Activated T-cell treated with anti-CD3 and anti-CD28 coated beads, Interleukin-2, amount 50 U/mL, for 4 hours (primary cell): ENCODE results near the gene WSCD2. TPM values are rescaled to one million over a fixed set of nuclear protein-coding genes. Genes with fewer than 3 reads are reported as not detected.
A peak's percentile ranks its signal among the peaks of the same experiment; 100 is the strongest.

ENCODE experiments used
- ATAC-seq, 2 donors: fragments of 200-7000 bp; cut with Tn5 transposase; one replicate each; pipeline ENCODE4 v1.10.0; 2021
- DNase-seq: peaks from one replicate; pipeline ENCODE4 v3.0.0-alpha.2; 2020
- H3K27me3 Mint-ChIP-seq: one replicate; pipeline ENCODE4 v1.8.0; 2021; ENCODE audit warnings: low read depth, mixed read lengths
- H3K36me3 Mint-ChIP-seq: one replicate; pipeline ENCODE4 v1.8.0; 2022; ENCODE audit warnings: mixed read lengths; ENCODE audit not compliant: insufficient read depth
- H3K4me1 Mint-ChIP-seq: one replicate; pipeline ENCODE4 v1.8.0; 2021; ENCODE audit warnings: low read depth, mixed read lengths
- H3K4me3 Mint-ChIP-seq: one replicate; pipeline ENCODE4 v1.8.0; 2021; ENCODE audit warnings: mild to moderate bottlenecking, moderate library complexity, mixed read lengths
- H3K9me3 Mint-ChIP-seq: one replicate; pipeline ENCODE4 v1.8.0; 2021; ENCODE audit warnings: mixed read lengths
- total RNA-seq, 3 donors: library from RNA; stranded (reverse); gene quantifications; one replicate each; pipeline ENCODE4 v1.2.1, GENCODE V29; 2021

The WSCD2 gene
- total RNA-seq, 3 donors from 2014 or later: not detected

GRCh38 chr12:108128221-108129016, 669 bp upstream of the WSCD2 start:
- Mint-ChIP-seq H3K36me3 (no peaks in the 10 kb centered on the region), H3K4me1 (peaks cover 3% of the 10 kb centered on the region), H3K27me3 (peaks cover 60% of the 10 kb centered on the region), H3K9me3 (peaks cover 4% of the 10 kb centered on the region), H3K4me3 (peak overlapping the region; percentile 14)
- no peak for DNase-seq
- ATAC-seq: no peak

GRCh38 chr12:108131035-108131434, 1.9 kb downstream of the WSCD2 start:
- peaks cover 3% of the 10 kb centered on the region for H3K4me1 Mint-ChIP-seq
- H3K9me3 Mint-ChIP-seq: peaks cover 4% of the 10 kb centered on the region
- H3K36me3 Mint-ChIP-seq: no peaks in the 10 kb centered on the region
- no peak for ATAC-seq
- H3K27me3 Mint-ChIP-seq: peaks cover 60% of the 10 kb centered on the region
- H3K4me3 Mint-ChIP-seq: no peak overlapping the region
- no peak for DNase-seq

GRCh38 chr12:108131657-108132126, 2.6 kb downstream of the WSCD2 start:
- ATAC-seq: no peak

GRCh38 chr12:108133482-108133881, 4.4 kb downstream of the WSCD2 start:
- H3K4me1 Mint-ChIP-seq: peaks cover 2% of the 10 kb centered on the region
- peaks cover 37% of the 10 kb centered on the region for H3K27me3 Mint-ChIP-seq
- H3K36me3 Mint-ChIP-seq: no peaks in the 10 kb centered on the region

More at GRCh38 chr12:108131657-108132126, 2.6 kb downstream of the WSCD2 start:
- peaks cover 3% of the 10 kb centered on the region for H3K4me1 Mint-ChIP-seq
- H3K36me3 Mint-ChIP-seq: no peaks in the 10 kb centered on the region
- peaks cover 53% of the 10 kb centered on the region for H3K27me3 Mint-ChIP-seq
- no peak overlapping the region for H3K4me3 Mint-ChIP-seq
- DNase-seq: no peak
- H3K9me3 Mint-ChIP-seq: no peaks in the 10 kb centered on the region

GRCh38 chr12:108134744-108135143, 5.7 kb downstream of the WSCD2 start:
- H3K4me1 Mint-ChIP-seq: no peaks in the 10 kb centered on the region
- H3K4me3 Mint-ChIP-seq: no peak overlapping the region
- ATAC-seq: no peak
- DNase-seq: no peak
- H3K36me3 Mint-ChIP-seq: no peaks in the 10 kb centered on the region
- H3K9me3 Mint-ChIP-seq: no peaks in the 10 kb centered on the region
- H3K27me3 Mint-ChIP-seq: peaks cover 31% of the 10 kb centered on the region

More at GRCh38 chr12:108133482-108133881, 4.4 kb downstream of the WSCD2 start:
- no peak for ATAC-seq
- no peaks in the 10 kb centered on the region for H3K9me3 Mint-ChIP-seq
- DNase-seq: no peak
- H3K4me3 Mint-ChIP-seq: no peak overlapping the region

GRCh38 chr12:108135627-108136026, 6.5 kb downstream of the WSCD2 start:
- Mint-ChIP-seq H3K36me3 (no peaks in the 10 kb centered on the region), H3K9me3 (no peaks in the 10 kb centered on the region), H3K27me3 (peaks cover 23% of the 10 kb centered on the region), H3K4me1 (no peaks in the 10 kb centered on the region), H3K4me3 (no peak overlapping the region)
- DNase-seq (no peak), ATAC-seq (no peak)

GRCh38 chr12:108136697-108137096, 7.6 kb downstream of the WSCD2 start:
- ATAC-seq: no peak
- Mint-ChIP-seq H3K36me3 (no peaks in the 10 kb centered on the region), H3K27me3 (peaks cover 20% of the 10 kb centered on the region)

GRCh38 chr12:108139454-108139853, 10.4 kb downstream of the WSCD2 start:
- H3K9me3 Mint-ChIP-seq: no peaks in the 10 kb centered on the region
- peaks cover 7% of the 10 kb centered on the region for H3K27me3 Mint-ChIP-seq
- no peaks in the 10 kb centered on the region for H3K4me1 Mint-ChIP-seq
- DNase-seq (no peak), ATAC-seq (no peak)
- no peaks in the 10 kb centered on the region for H3K36me3 Mint-ChIP-seq
- no peak overlapping the region for H3K4me3 Mint-ChIP-seq

More at GRCh38 chr12:108136697-108137096, 7.6 kb downstream of the WSCD2 start:
- no peaks in the 10 kb centered on the region for H3K9me3 Mint-ChIP-seq
- no peak for DNase-seq
- no peak overlapping the region for H3K4me3 Mint-ChIP-seq
- H3K4me1 Mint-ChIP-seq: no peaks in the 10 kb centered on the region

- DNase-seq: no peak
- Mint-ChIP-seq H3K36me3 (no peaks in the 10 kb centered on the region), H3K4me1 (no peaks in the 10 kb centered on the region), H3K4me3 (no peak overlapping the region), H3K9me3 (no peaks in the 10 kb centered on the region), H3K27me3 (peaks cover 3% of the 10 kb centered on the region)
- ATAC-seq: no peak
These were observed 11.4 kb downstream of the WSCD2 start for GRCh38 chr12:108140501-108140900.

GRCh38 chr12:108141600-108142130, 12.6 kb downstream of the WSCD2 start:
- Mint-ChIP-seq H3K4me3 (no peak overlapping the region), H3K4me1 (no peaks in the 10 kb centered on the region), H3K27me3 (peaks cover 3% of the 10 kb centered on the region), H3K36me3 (no peaks in the 10 kb centered on the region), H3K9me3 (no peaks in the 10 kb centered on the region)
- no peak for ATAC-seq
- DNase-seq: no peak

- Mint-ChIP-seq H3K4me3 (no peak overlapping the region), H3K4me1 (no peaks in the 10 kb centered on the region), H3K36me3 (no peaks in the 10 kb centered on the region), H3K27me3 (peaks cover 2% of the 10 kb centered on the region), H3K9me3 (no peaks in the 10 kb centered on the region)
- DNase-seq: no peak
- ATAC-seq: no peak
These were observed 14.1 kb downstream of the WSCD2 start for GRCh38 chr12:108143144-108143543.

GRCh38 chr12:108144080-108144479, 15.0 kb downstream of the WSCD2 start:
- H3K4me3 Mint-ChIP-seq: no peak overlapping the region
- no peaks in the 10 kb centered on the region for H3K4me1 Mint-ChIP-seq
- DNase-seq (no peak), ATAC-seq (no peak)
- H3K9me3 Mint-ChIP-seq: no peaks in the 10 kb centered on the region
- H3K27me3 Mint-ChIP-seq: peaks cover 2% of the 10 kb centered on the region
- H3K36me3 Mint-ChIP-seq: no peaks in the 10 kb centered on the region

- Mint-ChIP-seq H3K4me3 (no peak overlapping the region), H3K9me3 (no peaks in the 10 kb centered on the region), H3K4me1 (no peaks in the 10 kb centered on the region), H3K27me3 (peaks cover 4% of the 10 kb centered on the region), H3K36me3 (no peaks in the 10 kb centered on the region)
- ATAC-seq (no peak), DNase-seq (no peak)
These were observed 15.9 kb downstream of the WSCD2 start for GRCh38 chr12:108145011-108145410.

- no peaks in the 10 kb centered on the region for H3K9me3 Mint-ChIP-seq
- H3K4me3 Mint-ChIP-seq: no peak overlapping the region
- no peaks in the 10 kb centered on the region for H3K36me3 Mint-ChIP-seq
- no peaks in the 10 kb centered on the region for H3K4me1 Mint-ChIP-seq
- DNase-seq (no peak), ATAC-seq (no peak)
- peaks cover 8% of the 10 kb centered on the region for H3K27me3 Mint-ChIP-seq
These were observed 17.2 kb downstream of the WSCD2 start for GRCh38 chr12:108146035-108146893.
